A673 (cell line): ENCODE data around the gene XYLB. TPM values are rescaled to one million over a fixed set of nuclear protein-coding genes. Genes with fewer than 3 reads are reported as not detected.

Experiments used
- BruUV-seq: library from RNA; stranded (reverse); fragments of 400-500 nt; replicated peaks from 2 replicates; lab custom pipeline; 2021; lab: Mats Ljungman, UMichigan
- CTCF ChIA-PET: fragments of 300-600 bp; sonication (Branson Sonifier 250); formaldehyde crosslinking; loops from one replicate; lab custom pipeline; 2022; ENCODE audit warnings: antibody characterized with exemption; lab: Charles Lee
- POLR2A ChIA-PET: fragments of 300-600 bp; sonication (Branson Sonifier 250); formaldehyde crosslinking; loops from one replicate; lab custom pipeline; 2022; ENCODE audit warnings: antibody characterized with exemption; ENCODE audit not compliant: low non-redundant PET; lab: Charles Lee
- DNase-seq: peaks from one replicate; pipeline ENCODE4 v3.0.0-alpha.2; 2015; ENCODE audit warnings: low spot score
- H3K27ac ChIP-seq: fragments of 200-600 bp; sonication (generic); 2 replicates; pipeline ENCODE4 v1.5.1; 2016; ENCODE audit warnings: mixed run types, low read depth, mild to moderate bottlenecking, mixed read lengths, antibody characterized with exemption, low read length; ENCODE audit not compliant: poor library complexity, severe bottlenecking
- H3K27me3 ChIP-seq: fragments of 200-600 bp; sonication (generic); replicated peaks from 2 replicates; pipeline ENCODE4 v1.6.1; 2017; ENCODE audit warnings: mixed run types, low read depth, mild to moderate bottlenecking, mixed read lengths, antibody characterized with exemption, low read length; ENCODE audit not compliant: insufficient read depth, poor library complexity
- H3K36me3 ChIP-seq: fragments of 200-600 bp; sonication (generic); 2 replicates; pipeline ENCODE4 v1.6.1; 2016; ENCODE audit warnings: mixed run types, mild to moderate bottlenecking, mixed read lengths, antibody characterized with exemption, low read length; ENCODE audit not compliant: insufficient read depth, poor library complexity, severe bottlenecking
- H3K4me1 ChIP-seq: fragments of 200-600 bp; sonication (generic); 2 replicates; pipeline ENCODE4 v1.6.1; 2017; ENCODE audit warnings: mixed run types, mild to moderate bottlenecking, mixed read lengths, antibody characterized with exemption, low read length; ENCODE audit not compliant: insufficient read depth, poor library complexity, severe bottlenecking
- H3K4me3 ChIP-seq: fragments of 200-600 bp; sonication (generic); 2 replicates; pipeline ENCODE4 v1.5.1; 2016; ENCODE audit warnings: low read depth, mixed run types, mild to moderate bottlenecking, mixed read lengths, low read length; ENCODE audit not compliant: poor library complexity, severe bottlenecking
- H3K9me3 ChIP-seq: fragments of 200-600 bp; sonication (generic); 2 replicates; pipeline ENCODE4 v1.6.1; 2016; ENCODE audit warnings: mixed run types, low read depth, mild to moderate bottlenecking, mixed read lengths, antibody characterized with exemption, low read length; ENCODE audit not compliant: poor library complexity, severe bottlenecking
- CTCF ChIP-seq: fragments of 300-800, 200-600 bp; sonication (generic); conservative IDR thresholded peaks from 2 replicates; pipeline ENCODE4 v1.5.1; 2017; ENCODE audit warnings: low read depth, mild to moderate bottlenecking, antibody characterized with exemption, low read length, moderate library complexity, mixed read lengths
- EZH2 ChIP-seq: fragments of 200-600 bp; sonication (generic); IDR thresholded peaks from 2 replicates; pipeline ENCODE4 v1.6.1; 2017; ENCODE audit warnings: borderline replicate concordance, low read depth, mild to moderate bottlenecking, mixed read lengths, antibody characterized with exemption, low read length; ENCODE audit not compliant: poor library complexity, severe bottlenecking
- intact Hi-C: fragments of 100-400 bp; cut with micrococcal nuclease; formaldehyde crosslinking; loops from one replicate; pipeline ENCODE4 v1.10.0; 2022; ENCODE audit not compliant: unreplicated experiment
- total RNA-seq: library from RNA; stranded (reverse); gene quantifications from 2 replicates; pipeline ENCODE4 v1.2.3, GENCODE V29; 2021

XYLB gene
- total RNA-seq, 1 experiment from 2014 or later: 3.6 TPM

DNA sequence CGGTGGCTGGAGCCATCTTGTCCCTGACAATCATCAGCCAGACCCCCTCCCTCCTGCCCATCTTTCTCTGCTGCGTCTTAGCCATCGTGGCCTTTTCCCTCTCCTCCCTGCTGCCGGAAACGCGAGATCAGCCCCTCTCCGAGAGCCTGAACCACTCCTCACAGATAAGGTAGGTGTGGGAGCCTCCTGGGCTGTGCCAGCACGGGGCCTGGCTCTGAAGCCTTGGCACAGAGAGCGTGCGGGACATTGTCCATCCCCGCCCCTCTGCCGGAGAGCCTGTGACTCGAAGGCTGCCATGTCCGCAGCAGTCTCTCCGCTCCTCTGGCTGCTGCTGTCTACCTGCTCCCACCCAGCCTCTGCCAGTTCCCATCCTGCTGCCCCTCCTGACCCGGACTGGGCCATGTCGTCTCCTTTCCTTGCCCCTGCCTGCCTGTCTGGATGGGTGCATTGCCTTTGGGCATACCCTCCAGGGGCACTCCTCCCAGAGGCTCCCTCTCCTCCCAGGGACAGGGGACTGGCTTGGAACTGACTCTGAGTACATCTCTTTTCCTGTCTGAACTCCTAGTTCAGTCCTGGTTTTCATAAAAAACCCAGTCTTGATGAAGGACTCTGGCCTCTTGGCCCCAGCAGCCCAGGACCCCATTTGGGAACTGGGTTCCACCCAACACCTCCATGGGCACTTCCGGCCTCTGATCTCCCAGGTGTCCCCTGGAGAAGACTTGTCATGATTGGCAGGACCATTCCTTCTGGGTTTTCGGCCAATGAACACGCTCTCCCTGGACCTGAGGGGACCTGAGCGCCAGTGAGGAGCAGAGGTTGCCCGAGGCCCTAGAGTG lies 30.0 kb upstream of the XYLB start:
- H3K4me3 ChIP-seq: no peak overlapping the region
- POLR2A ChIA-PET: no interaction called here
- no TSS peak for BruUV-seq
- TF ChIP-seq EZH2 (no peak), CTCF (no peak)
- H3K9me3 ChIP-seq: no peaks in the 10 kb centered on the region
- intact Hi-C loops: no loop called here
- no peak for DNase-seq
- no peaks in the 10 kb centered on the region for H3K27me3 ChIP-seq
- CTCF ChIA-PET: no interaction called here
- no peaks in the 10 kb centered on the region for H3K36me3 ChIP-seq
- H3K4me1 ChIP-seq: no peaks in the 10 kb centered on the region
- H3K27ac ChIP-seq: no peak overlapping the region

DNA sequence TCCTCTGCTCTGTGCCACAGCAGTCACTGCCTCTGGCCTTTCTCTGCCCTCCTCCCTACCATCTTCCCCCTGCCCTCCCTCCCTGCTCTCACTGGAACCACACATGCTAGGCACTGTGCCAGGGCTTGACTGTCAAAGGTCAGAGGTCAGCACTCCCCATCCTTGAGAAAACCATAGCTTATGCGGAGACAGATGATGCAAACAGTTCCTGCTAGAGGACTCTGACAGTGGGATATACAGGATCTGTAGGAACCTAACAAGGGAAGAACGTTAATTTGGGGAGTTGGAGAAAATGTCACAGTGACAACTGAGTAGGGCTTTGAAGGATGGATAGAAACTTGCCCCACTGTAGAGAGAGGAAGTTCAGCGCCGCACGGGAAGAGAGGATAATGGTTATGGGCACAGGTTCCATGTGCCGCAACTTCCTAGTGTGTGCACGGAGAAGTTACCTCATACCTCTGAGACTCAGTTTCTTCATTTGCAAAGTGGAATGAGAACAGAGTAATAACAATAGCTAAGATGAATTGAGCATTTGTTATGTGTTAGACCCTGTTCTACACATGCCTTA lies 29.3 kb upstream of the XYLB start:
- intact Hi-C loops: no loop called here
- CTCF ChIA-PET: no interaction called here
- BruUV-seq: no TSS peak

More for the DNA sequence above, 29.3 kb upstream of the XYLB start:
- no peak overlapping the region for H3K27ac ChIP-seq
- DNase-seq: no peak
- TF ChIP-seq EZH2: no peak
- TF ChIP-seq CTCF: no peak
- no peaks in the 10 kb centered on the region for H3K27me3 ChIP-seq
- H3K9me3 ChIP-seq: no peaks in the 10 kb centered on the region
- no peaks in the 10 kb centered on the region for H3K4me1 ChIP-seq
- POLR2A ChIA-PET: no interaction called here
- no peak overlapping the region for H3K4me3 ChIP-seq
- H3K36me3 ChIP-seq: no peaks in the 10 kb centered on the region
